ENCODE results near the gene WLS.
"Not testable (repeated sequence)": the region's sequence is repeated elsewhere in the genome, so short reads cannot be mapped to it uniquely, and the experiment has no call there.

Gene WLS

DNA sequence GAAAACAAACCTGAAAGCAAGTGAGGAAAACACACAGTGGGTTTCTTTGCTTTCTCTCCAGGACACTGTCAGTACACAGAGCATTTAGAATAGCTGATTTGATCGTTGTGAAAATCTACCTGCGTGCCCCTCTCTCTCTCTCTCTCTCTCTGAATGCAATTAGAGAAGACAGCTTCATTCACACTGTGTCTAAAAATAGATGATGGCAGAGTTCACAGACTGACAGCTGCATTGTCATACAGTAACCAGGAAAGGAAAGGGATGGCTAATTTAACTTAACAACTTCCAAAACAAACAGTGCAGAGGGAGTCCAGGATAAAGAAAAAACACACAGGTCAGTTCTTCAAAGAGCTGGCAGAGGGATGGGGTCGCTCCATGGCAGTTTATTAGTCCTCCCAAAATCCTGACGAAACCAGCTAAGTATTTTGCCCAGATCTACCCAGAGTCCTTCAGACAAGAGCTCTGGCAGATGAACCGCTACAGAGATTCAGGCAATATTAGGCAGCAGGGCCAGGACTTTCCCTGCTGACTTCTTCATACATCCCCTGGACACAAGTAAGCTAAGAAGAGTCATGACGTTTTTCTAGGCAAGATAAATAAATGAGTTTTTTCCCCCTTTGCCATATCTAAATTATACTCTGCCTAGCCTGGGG, 58.9 kb downstream of the WLS start:
- in situ Hi-C loops (cut with HindIII; ENCODE audit: low sequenced_read_pairs): loop anchor here (5.0 kb wide), 1 partner anchor 49 kb away; no protein-coding TSS in a partner anchor

DNA sequence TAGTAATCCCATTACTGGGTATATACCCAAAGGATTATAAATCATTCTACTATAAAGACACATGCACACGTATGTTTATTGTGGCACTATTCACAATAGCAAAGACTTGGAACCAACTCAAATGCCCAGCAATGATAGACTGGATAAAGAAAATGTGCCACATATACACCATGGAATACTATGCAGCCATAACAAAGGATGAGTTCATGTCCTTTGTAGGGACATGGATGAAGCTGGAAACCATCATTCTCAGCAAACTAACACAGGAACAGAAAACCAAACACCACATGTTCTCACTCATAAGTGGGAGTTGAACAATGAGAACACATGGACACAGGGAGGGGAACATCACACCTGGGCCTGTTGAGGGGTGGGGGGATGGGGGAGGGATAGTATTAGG, 60.5 kb downstream of the WLS start:
- in situ Hi-C loops (cut with HindIII; ENCODE audit: low sequenced_read_pairs): loop anchor here (5.0 kb wide), 1 partner anchor 51 kb away; no protein-coding TSS in a partner anchor

DNA sequence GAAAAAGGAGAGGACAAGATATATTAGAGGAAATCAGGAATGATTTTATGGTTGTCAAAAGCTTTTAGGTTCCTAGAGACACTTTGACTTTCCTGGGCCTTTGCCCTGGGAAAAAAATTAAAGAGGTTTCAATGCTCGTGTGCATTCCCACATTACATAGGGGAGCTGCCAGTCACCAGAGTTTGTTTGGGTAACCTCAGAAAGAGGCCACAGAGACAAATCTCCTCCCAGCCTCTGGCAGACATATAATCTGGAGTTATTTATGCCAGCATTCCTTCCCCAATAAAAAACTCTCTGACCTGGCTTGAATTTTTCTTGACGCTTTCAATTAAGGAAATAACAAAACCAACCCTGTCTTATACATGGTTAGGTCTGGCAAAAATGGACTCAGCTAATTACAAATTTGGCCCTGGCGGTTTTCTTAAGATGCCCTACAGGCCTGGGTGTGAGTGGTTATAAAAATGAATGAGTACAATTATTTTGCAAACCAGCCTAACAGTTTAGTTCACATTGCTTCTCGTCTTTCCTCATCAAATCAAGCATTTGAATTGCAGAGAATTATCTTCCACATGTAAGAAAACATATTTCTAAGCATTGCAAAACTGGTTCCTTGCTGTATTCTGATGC, 63.7 kb downstream of the WLS start:
- in situ Hi-C loops (cut with HindIII; ENCODE audit: low sequenced_read_pairs): no loop called here

DNA sequence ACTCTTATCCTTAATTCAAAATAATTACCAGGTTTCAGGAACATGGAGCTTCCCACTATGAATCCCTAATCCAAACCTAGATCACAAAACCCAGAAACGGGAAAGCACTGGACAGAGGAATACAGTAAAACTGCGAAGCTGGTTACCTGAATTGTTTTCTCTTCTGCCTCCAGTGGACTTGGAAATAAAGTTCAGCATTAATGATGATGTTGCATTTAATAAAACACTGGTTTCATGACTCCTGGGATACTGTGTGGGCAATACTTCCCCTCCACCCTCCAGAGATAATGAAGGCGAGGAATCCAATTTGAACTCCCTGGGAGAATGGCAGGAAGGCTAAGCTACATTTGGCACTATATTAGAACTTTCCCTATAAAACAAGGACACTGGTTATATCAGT, 65.1 kb downstream of the WLS start:
- in situ Hi-C loops (cut with HindIII; ENCODE audit: low sequenced_read_pairs): no loop called here

GRCh38 chr1:68166348-68166747, 66.0 kb downstream of the WLS start:
- in situ Hi-C loops (cut with HindIII; ENCODE audit: low sequenced_read_pairs): no loop called here

- in situ Hi-C loops (cut with HindIII; ENCODE audit: low sequenced_read_pairs): no loop called here
Observed at GRCh38 chr1:68165665-68166064, 66.7 kb downstream of the WLS start.

DNA sequence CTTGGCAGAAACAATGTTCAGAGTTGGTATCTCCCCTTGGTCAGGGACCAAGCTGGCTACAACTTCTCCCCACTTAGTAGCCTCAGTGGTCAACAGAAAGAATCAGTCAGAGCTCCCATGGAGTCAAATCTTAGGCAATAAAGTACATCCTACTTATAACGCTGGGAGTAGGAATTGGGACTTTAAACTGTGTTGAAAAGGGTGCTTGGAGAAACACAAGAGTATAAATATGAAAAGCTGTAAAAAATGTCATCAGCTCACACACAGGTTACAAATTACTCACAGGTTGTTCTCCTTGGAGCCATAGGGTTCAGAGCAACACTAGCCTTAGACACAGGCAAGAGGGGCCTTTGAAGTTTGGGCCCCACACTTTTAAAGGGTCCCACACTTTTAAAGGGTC, 67.4 kb downstream of the WLS start:
- in situ Hi-C loops (cut with HindIII; ENCODE audit: low sequenced_read_pairs): no loop called here

DNA sequence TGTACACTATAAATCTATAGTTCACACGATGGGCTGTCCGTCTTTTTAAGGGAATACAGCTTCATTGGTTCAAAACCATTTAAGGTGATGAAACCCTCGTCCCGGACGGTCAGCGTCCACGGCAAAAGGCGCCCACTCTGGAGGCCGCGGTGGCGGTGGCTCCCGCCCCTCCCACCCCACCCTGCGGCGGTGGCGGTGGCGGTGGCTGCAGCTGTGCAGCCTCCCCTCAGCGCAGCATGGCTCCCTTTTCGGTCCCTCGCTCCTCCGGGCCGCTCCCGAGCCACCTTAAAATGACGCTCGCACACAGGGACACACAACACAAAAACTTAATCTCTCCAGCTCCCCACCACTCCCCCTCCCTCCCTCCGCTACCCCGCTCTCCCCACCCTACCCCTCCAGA, 69.1 kb downstream of the WLS start:
- in situ Hi-C loops (cut with HindIII; ENCODE audit: low sequenced_read_pairs): no loop called here

DNA sequence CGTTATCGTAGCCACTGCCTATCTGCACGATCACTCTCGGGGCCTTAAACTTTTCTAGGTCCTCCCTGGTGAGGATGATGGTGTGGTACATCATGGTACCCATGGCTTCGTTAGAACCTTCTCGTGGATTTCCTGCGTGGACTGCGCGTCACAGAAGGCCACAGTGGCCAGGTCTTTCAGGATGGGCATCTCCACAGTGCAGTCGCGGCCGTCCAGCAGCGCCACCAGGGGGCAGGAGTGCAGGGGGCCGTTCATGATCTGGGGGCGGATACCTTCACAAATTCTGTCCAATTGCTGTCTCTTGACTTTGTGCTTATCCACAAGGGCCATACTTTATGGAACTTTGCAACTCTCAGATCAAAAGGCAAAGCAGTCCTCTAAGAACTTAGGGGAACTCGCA, 69.6 kb downstream of the WLS start:
- in situ Hi-C loops (cut with HindIII; ENCODE audit: low sequenced_read_pairs): no loop called here

GRCh38 chr1:68161672-68162071, 70.7 kb downstream of the WLS start:
- in situ Hi-C loops (cut with HindIII; ENCODE audit: low sequenced_read_pairs): not testable (repeated sequence)

- in situ Hi-C loops (cut with HindIII; ENCODE audit: low sequenced_read_pairs): not testable (repeated sequence)
Observed at GRCh38 chr1:68160935-68161334, 71.4 kb downstream of the WLS start.

GRCh38 chr1:68160021-68160420, 72.3 kb downstream of the WLS start:
- in situ Hi-C loops (cut with HindIII; ENCODE audit: low sequenced_read_pairs): no loop called here

GRCh38 chr1:68158837-68159236, 73.5 kb downstream of the WLS start:
- in situ Hi-C loops (cut with HindIII; ENCODE audit: low sequenced_read_pairs): no loop called here

DNA sequence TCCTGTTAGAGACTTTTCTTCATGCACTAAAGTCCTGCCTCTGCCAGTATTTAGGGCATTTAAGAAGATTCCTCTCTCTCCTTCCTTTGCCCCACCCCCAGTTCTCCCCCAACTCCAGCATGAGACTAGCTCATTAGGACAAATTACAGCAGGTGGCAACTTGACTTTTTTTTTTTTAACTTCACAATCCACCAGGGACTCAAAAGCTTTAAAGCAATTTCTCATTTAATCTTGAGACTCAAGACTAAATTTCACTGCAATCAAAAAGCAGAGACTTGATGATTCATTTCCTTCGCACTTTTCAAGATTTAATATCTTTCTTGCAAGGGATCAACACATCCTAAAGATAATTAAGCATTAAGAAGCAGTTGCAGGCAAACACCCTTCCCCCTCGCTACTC, 74.9 kb downstream of the WLS start:
- in situ Hi-C loops (cut with HindIII; ENCODE audit: low sequenced_read_pairs): no loop called here

GRCh38 chr1:68151690-68152089, 80.6 kb downstream of the WLS start:
- in situ Hi-C loops (cut with HindIII; ENCODE audit: low sequenced_read_pairs): no loop called here

DNA sequence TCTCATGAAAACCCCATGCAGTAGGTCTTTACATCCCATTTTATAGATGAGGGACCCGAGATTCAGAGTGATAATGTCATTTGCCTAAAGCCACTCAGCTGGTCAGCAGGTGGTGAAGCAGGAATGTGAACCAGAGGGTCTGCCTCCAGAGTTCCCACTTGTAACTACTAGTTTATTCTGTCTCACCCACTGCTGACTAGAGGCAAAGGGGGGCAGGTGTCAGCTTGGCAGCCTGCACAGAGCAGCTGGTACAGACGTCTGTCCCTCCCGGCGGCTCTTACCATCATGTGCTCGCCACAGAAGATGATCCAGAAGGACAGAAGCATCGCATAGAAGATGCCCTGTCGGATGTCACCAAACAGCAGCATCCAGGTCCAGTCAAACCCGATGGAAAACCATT, 82.4 kb downstream of the WLS start:
- in situ Hi-C loops (cut with HindIII; ENCODE audit: low sequenced_read_pairs): loop anchor here (25.0 kb wide), 1 partner anchor 187 kb away; no protein-coding TSS in a partner anchor

GRCh38 chr1:68149110-68149798, 83.1 kb downstream of the WLS start:
- in situ Hi-C loops (cut with HindIII; ENCODE audit: low sequenced_read_pairs): loop anchor here (25.0 kb wide), 1 partner anchor 188 kb away; no protein-coding TSS in a partner anchor

GRCh38 chr1:68148631-68149030, 83.7 kb downstream of the WLS start:
- in situ Hi-C loops (cut with HindIII; ENCODE audit: low sequenced_read_pairs): loop anchor here (25.0 kb wide), 1 partner anchor 189 kb away; no protein-coding TSS in a partner anchor

GRCh38 chr1:68147534-68148171, 84.7 kb downstream of the WLS start:
- in situ Hi-C loops (cut with HindIII; ENCODE audit: low sequenced_read_pairs): loop anchor here (25.0 kb wide), 1 partner anchor 190 kb away; no protein-coding TSS in a partner anchor

- in situ Hi-C loops (cut with HindIII; ENCODE audit: low sequenced_read_pairs): loop anchor here (25.0 kb wide), 1 partner anchor 192 kb away; no protein-coding TSS in a partner anchor
Observed at GRCh38 chr1:68145418-68146126, 86.8 kb downstream of the WLS start.

DNA sequence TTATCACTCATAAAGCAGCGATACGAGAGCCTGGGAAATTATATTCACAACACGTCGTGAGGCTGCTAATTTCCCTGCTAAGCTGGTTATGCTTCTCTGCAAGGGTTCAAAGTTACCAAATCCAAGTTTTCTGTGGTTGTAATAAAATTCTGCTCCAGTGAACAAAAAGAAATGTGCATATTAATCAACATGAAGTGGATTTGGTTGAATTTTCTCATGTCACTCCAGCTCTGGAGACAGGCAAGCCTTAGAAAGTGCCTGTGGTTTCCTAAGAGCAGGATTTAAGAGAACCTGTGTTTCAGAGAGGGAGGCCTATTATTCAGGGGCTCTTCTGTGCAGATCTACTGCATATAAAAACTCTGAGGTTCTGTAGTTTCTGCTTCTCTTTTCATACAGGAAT, 87.5 kb downstream of the WLS start:
- in situ Hi-C loops (cut with HindIII; ENCODE audit: low sequenced_read_pairs): loop anchor here (25.0 kb wide), 1 partner anchor 192 kb away; no protein-coding TSS in a partner anchor
